22Rv1 (cell line): ENCODE results near the gene AR.
"Not testable (repeated sequence)": the region's sequence is repeated elsewhere in the genome, so short reads cannot be mapped to it uniquely, and the experiment has no call there.

Experiments
- H3K27ac ChIP-seq: fragments of 450-650 bp; 2 replicates; pipeline ENCODE4 v1.5.1; 2017
- ZFX ChIP-seq: fragments of 450-650 bp; IDR thresholded peaks from 2 replicates; pipeline ENCODE4 v1.6.1; 2017; ENCODE audit warnings: antibody characterized with exemption, borderline replicate concordance
- TF ChIP-seq, protein P1 (sequence below): fragments of 450-650 bp; IDR thresholded peaks from 2 replicates; pipeline ENCODE4 v1.5.1; 2017; ENCODE audit warnings: mild to moderate bottlenecking

Gene AR

DNA sequence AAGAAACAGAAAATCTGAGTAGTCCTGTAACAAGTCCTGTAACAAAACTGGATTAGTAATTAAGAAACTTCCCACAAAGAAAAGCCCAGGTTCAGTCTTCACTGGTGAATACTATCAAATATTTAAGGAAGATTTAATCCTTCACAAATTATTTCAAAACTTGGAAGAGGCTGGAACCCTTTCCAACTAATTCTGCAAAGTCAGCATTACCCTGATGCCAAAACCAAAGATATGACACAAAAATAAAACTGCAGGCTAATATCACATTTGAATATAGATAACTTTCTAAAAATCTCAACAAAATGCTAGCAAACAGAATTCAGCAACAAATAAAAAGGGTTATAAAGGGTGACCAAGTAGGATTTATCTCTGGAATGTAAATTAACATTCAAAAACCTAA is 80.5 kb downstream of the AR start:
- peak overlapping the region; percentile 53 for H3K27ac ChIP-seq
- TF ChIP-seq, protein P1, sequence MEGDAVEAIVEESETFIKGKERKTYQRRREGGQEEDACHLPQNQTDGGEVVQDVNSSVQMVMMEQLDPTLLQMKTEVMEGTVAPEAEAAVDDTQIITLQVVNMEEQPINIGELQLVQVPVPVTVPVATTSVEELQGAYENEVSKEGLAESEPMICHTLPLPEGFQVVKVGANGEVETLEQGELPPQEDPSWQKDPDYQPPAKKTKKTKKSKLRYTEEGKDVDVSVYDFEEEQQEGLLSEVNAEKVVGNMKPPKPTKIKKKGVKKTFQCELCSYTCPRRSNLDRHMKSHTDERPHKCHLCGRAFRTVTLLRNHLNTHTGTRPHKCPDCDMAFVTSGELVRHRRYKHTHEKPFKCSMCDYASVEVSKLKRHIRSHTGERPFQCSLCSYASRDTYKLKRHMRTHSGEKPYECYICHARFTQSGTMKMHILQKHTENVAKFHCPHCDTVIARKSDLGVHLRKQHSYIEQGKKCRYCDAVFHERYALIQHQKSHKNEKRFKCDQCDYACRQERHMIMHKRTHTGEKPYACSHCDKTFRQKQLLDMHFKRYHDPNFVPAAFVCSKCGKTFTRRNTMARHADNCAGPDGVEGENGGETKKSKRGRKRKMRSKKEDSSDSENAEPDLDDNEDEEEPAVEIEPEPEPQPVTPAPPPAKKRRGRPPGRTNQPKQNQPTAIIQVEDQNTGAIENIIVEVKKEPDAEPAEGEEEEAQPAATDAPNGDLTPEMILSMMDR = no peak
- TF ChIP-seq ZFX = no peak

DNA sequence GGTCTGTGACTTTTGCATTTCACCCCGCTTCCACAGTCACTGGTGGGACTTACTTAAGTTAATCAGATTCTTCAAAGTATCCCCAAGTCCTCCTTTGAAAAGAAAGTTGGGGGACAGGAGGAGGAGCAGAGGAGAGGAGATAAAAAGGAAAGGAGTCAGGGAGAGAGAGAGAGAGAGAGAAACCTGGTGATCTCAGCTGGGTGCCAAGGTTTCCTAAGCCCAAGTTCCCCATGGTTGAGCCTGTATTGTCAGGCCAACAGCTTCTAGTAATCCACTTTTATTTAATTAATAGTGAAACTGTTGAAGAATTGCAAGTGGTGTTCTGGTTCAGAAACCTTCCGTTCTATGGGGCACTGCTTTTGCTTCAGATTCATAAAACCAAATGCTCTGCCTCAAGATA is 91.6 kb downstream of the AR start:
- H3K27ac ChIP-seq = peak overlapping the region; percentile 42
- TF ChIP-seq, protein P1 = no peak
- TF ChIP-seq ZFX = no peak

DNA sequence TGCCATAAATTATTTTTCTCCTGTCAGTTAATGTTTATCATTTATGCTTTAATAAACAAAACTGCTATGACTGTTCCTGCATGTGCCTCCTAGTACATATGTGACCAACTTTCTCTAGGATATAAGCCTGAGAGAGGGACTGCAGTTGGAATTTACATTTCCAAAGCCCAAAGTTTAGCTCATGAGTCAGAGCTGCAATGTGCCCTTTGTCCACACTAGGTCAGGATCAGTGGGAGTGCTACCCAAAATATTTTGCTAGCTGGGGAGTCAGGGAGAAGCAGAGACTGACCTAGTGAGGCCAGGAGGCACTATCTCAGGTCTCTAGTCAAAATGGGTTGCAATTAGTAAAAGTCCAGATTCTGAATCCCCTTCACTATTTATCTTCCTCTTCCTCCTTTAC is 92.7 kb downstream of the AR start:
- peak overlapping the region; percentile 42 for H3K27ac ChIP-seq
- TF ChIP-seq, protein P1 = no peak
- no peak for TF ChIP-seq ZFX

DNA sequence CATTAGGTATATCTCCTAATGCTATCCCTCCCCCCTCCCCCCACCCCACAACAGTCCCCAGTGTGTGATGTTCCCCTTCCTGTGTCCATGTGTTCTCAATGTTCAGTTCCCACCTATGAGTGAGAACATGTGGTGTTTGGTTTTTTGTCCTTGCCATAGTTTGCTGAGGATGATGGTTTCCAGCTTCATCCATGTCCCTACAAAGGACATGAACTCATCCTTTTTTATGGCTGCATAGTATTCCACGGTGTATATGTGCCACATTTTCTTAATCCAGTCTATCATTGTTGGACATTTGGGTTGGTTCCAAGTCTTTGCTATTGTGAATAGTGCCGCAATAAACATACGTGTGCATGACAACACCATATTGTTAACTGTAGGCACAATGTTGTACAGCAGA is 93.5 kb downstream of the AR start:
- not testable (repeated sequence) for H3K27ac ChIP-seq

DNA sequence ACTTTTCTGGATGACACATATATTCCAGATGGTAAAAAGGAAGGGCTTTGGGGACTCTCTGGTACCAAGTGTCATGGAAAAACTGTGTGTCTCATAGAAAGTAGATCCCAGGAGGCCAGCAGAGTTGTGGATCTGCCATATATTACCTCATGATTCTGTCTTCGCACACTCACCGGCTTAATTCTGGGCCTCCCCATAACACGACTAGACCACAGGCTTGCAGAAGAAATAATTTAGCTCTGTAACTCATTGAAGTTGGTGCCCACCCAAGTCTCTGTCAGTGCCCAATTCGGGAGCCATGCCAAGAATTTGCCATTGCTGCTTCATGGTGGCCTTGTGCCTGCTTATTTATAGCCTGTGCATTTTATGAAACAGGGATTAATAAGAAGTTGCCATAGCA is 104.5 kb downstream of the AR start:
- no peak for TF ChIP-seq ZFX
- TF ChIP-seq, protein P1 = no peak

DNA sequence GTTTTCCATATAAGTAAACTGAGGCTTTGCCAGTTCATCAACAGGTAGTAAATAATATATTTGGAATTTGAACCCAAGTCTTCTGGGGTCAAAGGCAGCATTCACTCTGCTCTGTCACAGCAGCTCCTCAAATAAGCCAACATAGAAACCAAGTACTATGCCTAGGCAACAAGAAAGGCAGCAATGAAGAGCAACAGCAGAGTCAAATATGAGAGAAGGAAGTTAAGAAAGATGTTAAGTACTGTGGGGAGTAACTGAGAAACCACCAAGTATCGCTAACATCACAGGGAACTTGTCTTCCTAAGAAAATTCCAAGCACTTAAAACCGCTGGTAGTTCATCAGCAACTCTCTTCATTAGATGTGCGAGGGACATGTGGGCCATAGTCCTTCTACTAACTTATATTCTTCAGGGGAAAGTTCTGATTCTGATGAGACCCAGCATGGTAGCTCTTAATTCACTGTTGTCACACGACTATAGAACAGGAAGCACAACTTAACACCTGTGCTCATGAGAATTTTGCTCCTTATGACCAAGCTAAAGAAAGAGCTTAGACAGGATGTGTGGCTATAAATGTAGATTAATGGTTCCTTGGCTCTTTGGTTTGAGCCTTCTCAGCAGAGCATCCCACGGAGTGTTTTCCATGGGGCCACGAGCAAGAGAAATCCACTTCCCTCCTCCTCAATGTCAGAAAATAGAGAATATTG is 107.8 kb downstream of the AR start:
- TF ChIP-seq, protein P1 = no peak
- no peak for TF ChIP-seq ZFX

More for the DNA sequence above, 104.5 kb downstream of the AR start:
- H3K27ac ChIP-seq = peak overlapping the region; percentile 55

DNA sequence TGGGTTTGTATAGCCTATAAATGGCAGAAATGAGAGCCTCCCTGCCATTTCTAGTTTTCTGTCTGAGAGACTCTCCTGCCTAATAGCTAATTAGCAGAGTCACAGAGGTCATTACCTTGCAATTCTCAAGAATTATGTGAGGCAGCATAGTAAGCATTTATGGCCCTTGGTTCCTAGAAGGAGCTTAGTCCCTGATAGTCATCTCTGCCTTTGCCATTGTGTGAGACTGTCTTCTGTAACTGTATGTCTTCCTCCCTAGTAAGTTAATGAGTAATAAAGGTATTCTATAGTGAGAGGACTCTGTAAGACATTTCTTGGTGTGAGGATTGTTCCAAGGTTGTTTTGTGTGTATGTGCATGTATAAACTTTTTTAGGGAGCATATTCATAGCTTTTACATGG is 108.7 kb downstream of the AR start:
- TF ChIP-seq ZFX = no peak
- TF ChIP-seq, protein P1 = no peak
- H3K27ac ChIP-seq = peak overlapping the region; percentile 41

More for the DNA sequence above, 107.8 kb downstream of the AR start:
- peak overlapping the region; percentile 55 for H3K27ac ChIP-seq

DNA sequence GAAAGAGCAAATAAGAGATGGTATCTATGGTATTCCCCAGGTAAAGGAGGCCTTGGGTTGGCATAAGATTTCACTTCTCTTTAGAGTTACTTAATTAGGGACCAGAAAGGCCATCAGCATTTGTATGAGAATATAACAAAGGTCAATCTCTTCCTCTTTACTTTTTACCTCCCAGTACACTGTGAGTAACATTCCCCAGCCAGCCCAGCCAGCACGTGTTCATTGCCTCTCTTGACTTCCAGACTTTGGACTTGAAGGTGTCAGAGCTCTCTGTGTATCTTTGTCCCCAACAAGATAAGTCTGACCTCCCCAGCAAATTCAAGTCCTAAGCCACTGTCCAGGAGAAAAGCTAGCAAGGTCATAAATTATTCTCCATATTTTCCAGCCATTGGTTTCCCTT is 110.5 kb downstream of the AR start:
- TF ChIP-seq, protein P1 = no peak
- no peak for TF ChIP-seq ZFX

More for the DNA sequence above, 110.5 kb downstream of the AR start:
- H3K27ac ChIP-seq = peak overlapping the region; percentile 37
